Fibroblast of skin of left quadriceps (primary cell): ENCODE data around the gene UGT1A7.

Experiments used
- DNase-seq, 2 experiments: peaks; one replicate each; pipeline ENCODE4 v3.0.0-alpha.2; 2013; ENCODE audit warnings: low read depth in 2 of 2

UGT1A7 gene

GRCh38 chr2:233798335-233799086 lies 116.8 kb downstream of the UGT1A7 start:
- no peak for DNase-seq

DNA sequence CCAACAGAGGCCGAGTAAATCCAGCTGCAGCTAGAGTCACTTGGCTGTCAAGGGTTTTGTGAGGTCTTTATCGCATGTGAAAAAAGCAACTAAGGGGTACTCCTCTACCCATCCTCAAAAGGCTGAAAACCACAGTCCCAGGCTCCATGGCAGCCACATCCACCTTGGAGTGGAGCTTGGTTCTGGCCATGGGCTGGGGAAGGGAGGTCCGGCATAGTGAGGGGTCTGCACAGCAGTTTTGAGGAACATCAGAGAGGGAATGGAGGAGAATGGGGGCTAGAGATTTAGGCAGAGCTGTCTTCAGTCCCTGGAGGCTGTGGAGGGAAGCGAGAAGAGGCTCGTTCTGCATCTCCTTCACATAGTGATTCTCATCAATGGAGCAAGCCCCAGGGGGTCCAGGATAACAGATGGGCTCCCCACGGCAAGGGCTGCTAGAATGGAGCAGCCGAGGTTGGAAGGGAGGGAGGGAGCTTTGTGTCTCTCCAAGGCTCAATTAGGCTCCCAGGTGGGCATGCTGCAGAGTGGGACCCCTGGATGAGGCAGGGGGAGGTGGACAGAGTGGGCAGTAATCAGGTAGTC lies 117.5 kb downstream of the UGT1A7 start:
- DNase-seq, result no peak

GRCh38 chr2:233799716-233800115 lies 118.0 kb downstream of the UGT1A7 start:
- DNase-seq, result no peak

GRCh38 chr2:233800208-233800607 lies 118.5 kb downstream of the UGT1A7 start:
- DNase-seq, result no peak

DNA sequence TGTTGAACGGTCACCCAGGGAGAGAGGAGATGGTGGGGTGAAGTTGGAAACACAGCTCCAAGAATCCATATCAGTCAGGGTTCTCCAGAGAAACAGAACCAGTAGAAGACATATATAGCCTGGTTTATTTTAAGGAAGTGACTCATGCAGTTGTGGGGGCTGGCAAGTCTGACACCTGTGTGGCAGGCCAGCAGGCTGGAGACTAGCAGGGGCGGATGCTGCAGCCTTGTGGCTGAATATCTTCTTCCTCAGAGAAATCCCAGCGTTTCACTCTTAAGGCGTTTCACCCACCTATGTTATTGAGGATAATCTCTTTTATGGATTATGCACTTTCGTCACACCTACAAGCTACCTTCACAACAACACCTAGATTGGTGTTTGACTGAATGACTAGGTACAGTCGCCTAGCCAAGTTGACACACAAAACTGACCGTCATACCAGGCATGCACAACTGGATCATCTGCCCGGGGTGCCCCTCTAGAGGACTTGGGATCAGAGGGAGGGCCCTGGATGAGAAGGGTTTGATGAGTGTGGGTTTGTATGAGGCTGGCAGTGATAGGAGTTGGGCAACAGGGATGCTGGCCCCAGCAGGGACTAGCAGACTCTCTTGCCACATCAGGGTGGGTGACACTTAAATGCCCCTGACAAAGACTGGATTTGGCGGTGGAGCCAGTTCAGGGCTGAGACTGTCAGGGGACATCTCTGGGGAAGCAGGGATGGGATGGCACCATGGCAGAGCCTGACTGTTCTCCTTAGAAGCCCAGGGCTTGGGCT lies 119.8 kb downstream of the UGT1A7 start:
- DNase-seq, result no peak

GRCh38 chr2:233802132-233802815 lies 120.6 kb downstream of the UGT1A7 start:
- no peak for DNase-seq

- DNase-seq, result no peak
Measured at GRCh38 chr2:233803292-233803911, 121.7 kb downstream of the UGT1A7 start.

- no peak for DNase-seq
Measured at GRCh38 chr2:233803994-233804393, 122.3 kb downstream of the UGT1A7 start.

- DNase-seq, result no peak
Measured at GRCh38 chr2:233807215-233807865, 125.6 kb downstream of the UGT1A7 start.

DNA sequence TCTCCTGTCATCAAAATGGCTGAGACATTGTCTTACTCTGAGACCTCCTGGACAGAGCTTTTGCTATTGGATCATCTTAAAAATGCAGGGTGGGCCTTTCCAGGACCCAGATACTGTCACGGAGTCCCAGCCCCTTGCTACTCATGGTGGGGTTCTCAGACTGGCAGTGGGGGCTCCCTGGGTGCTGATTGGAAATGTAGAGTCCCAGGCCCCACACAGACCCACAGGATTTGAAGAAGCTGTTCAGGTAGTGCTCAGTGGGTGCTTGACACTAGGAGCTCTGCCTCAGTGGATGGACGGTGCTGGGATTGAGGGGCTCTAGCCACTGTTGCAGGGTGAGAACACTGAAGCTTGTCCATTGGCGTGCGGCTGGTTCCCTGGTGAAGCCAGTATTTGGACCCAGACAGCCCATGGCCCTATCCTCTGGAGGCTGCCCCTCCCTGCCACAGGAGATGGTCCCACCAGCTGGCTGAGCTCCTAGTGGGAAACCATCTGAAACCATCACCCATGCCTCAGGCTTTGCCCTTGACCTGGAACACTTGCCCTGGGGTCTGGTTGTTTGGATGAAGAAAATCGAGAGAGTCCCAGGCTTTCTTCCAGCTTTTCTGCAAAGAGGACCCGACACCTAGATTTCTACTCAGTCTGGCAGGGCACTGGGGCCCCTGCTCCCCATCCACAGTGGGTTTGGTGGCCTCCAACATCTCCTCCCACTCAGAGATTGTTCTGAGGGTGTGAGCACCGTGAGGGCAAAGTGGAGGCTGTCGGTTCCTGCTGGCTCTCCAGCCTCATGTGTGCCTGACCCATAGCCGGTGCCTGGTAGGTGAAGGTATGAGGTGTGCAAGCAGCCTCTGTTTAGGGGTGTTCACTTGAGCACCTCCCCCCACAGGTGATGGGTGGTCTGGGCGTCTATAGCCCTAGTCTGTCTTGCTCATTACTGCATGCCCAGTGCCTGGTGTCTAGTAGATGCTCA lies 126.5 kb downstream of the UGT1A7 start:
- no peak for DNase-seq

DNA sequence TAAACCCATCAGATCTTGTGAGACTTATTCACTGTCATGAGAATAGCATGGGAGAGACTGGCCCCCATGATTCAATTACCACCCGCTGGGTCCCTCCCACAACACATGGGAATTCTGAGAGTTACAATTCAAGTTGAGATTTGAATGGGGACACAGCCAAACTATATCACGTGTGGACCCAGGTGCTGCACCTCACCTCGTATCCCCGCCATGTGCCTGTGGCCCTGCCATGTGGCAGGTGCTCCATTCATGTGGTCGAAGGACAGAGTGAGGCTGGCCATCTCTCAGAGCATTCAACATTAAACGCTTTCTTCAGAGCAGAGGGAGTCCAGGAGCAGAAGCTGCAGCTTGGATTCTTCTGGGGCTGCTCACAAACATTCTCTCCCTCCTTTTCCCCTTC lies 128.7 kb downstream of the UGT1A7 start:
- DNase-seq, result no peak

GRCh38 chr2:233811087-233811486 lies 129.4 kb downstream of the UGT1A7 start:
- no peak for DNase-seq

DNA sequence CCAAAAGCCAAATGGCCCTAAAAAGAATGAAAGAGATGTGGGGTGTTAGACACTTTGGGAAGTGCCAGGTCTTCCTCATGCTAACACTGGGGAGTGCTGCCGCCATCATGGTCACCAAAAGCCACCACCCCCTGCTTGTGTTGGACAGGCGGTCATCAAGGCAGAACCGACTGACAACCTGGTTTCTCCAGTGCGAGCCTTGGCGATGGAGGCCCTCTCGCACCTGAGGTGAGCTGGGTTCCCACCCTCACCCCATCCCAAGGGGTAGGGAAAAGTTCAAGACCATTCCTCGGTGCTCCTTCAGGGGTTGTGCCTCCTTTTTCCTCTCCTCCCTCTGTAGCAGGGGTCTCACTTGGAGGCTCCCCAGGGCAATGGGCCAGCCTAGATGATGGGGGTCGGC lies 130.0 kb downstream of the UGT1A7 start:
- DNase-seq, result no peak

DNA sequence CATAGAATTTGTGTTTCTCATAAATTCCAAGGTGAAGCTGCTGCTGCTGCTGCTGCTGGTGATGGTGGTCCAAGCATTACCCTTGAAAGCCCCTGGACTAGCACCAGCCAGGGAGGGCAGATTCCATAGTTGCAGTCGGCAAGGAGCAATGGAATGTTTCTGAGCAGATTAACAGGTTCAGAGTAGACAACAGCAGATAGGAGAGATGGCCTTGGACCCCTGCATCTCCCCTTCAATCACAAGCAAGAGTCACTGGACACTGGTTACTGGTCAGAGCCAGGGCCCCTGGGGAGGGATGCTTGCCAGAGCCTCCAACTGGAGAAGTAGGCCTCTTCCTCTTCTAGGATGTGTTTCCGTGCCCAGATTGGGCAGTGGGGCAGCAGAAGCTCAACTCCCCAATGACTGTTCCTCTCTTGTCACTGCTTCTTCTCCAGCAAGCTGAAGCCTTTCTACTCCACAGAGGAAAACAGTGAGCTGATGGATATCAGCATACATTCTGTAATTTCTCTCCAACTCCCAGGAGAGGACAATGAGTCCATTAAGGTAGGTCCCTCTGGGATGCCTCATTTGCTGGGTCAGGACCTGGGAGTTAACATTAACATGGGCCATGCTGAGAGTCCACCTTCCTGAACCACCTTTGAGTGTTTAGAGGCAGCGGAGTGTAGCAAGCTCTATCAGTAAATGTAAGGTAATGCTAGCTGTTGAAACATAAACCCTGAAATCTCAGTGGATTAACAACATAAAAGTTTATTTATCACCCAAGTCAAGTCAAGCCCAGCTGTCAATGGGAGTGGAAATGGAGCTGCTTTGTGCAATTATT lies 131.7 kb downstream of the UGT1A7 start:
- DNase-seq, result no peak

DNA sequence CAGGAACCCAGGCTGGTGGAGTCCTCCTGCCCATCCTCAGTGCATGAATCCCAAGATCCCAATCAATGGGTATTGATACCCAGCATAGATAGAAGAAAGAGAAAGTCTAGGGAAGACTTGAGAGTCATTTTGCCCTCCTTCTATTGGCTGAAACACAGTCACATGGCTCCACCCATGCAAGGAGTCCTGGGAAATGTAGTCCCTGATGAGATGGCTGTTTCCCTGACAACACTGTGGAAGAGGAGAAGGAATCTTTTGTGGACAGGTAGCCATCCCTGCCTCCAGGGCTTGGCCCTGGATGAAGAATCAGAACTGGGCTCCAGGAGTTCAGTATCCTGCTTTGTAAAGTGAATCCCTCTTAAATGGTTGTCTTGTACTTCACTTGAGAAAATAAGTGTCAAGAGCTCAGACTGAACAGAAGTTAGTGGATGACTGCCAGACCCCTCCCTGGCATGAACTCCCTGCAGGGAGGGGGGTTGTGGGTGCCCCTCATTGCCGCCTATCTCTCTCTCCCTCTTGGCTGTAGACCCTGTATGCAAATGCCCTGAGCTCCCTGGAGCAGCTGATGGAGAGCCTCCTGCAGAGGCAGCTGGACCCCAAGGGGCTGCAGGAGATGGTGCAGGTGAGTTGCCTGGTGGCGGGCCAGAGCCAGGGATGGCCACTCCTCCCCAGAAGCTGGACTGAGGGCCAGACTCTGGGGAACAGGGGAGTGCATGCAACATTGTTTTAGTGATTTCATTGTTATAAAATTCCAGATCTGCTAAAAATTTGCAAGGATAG lies 132.5 kb downstream of the UGT1A7 start:
- no peak for DNase-seq

DNA sequence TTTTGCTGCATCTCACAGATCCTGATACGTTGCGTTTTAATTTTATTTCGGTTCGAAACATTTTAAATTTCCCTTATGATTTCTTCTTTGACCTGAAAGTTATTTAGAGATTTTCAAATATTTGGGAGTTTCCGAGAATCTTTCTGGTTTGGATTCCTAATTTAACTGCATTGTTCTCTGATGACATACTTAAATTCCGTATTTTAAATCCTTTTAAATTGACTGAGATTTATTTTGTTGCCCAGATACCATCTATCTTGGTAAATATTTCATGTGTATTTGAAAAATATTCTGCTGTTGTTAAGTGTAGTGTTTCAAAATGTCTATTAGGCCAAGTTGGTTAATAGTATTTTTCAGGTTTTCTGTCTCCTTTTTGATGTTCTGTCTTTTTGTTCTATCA lies 134.2 kb downstream of the UGT1A7 start:
- no peak for DNase-seq

DNA sequence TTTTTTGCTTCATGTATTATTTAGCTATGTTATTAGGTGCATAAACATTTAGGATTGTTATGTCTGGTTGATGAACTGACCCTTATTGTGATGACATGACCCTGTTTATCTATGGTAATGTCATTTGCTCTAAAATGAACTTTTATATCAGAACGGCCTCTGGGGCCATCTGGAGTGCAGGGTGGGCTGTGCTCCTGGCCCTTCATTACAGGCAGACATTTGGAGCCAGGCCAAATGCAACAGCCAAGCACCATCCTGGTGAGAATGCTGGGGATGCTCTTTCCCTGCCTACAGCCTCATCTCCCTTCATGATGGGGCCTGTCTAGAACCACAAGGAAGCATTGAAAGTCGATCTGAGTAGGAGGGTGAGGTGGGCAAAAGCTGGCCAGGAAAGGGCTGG lies 134.6 kb downstream of the UGT1A7 start:
- DNase-seq, result no peak

DNA sequence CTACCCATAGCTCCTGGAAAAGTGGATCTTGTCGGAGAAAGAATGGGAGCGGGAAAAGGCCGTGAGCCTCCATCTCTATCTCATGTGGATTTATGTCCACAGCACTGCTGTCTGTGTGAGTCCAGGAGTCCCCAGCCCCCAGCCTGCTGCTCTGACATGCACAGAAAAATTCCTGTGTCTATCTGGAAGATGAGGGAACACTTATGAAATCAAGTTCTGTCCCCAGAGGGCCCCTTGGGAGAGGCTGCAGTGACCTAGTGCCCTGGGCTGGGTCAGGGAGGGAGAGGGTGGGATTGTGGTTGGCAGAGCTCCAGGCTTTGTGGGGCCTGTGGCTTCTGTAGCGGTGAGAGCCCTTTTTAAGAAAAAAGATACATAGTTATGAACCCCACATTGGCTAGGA lies 135.1 kb downstream of the UGT1A7 start:
- DNase-seq, result no peak
